Posterior cingulate gyrus (tissue), 11 donors: ENCODE data around the gene CHD6.

Experiments used
- DNase-seq, 10 donors: peaks; one replicate each; pipeline versions ENCODE4 v3.0.0 to v3.0.0-alpha.2; 2020 to 2021; ENCODE audit warnings: mixed read lengths in 3 of 10
- intact Hi-C: fragments of 100-400 bp; cut with DNase I; formaldehyde crosslinking; loops from one replicate; pipeline ENCODE4 v1.15.1; 2023

The CHD6 gene

GRCh38 chr20:41408156-41408794 is 209.9 kb downstream of the CHD6 start:
- peak in 1 of 10 donors; percentile 71 for DNase-seq
- intact Hi-C loops = no loop called here

DNA sequence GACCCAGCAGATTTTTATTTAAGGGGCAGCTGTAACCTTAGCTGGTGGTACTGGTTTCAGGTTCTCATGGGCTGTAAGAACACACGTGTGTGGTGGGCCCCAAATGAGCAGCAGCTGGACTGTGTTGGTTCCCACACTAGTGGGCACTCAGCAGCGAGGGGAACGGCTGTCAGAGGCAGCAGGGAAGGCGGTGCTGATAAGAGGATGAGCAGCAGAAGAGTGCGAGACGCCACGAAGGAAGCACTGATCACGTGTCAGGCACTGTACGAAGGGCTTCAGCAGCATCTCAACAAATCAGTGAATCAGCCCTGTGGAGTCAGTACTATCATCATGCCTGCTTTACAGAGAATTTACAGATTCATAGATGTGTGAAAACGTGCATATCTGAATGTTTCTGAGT is 210.6 kb downstream of the CHD6 start:
- peak in 4 of 10 donors; percentile 23 to 87 (median 34) for DNase-seq
- intact Hi-C loops = no loop called here

- intact Hi-C loops = no loop called here
- DNase-seq = peak in 1 of 10 donors; percentile 59
These were observed 211.2 kb downstream of the CHD6 start for GRCh38 chr20:41406896-41407444.

DNA sequence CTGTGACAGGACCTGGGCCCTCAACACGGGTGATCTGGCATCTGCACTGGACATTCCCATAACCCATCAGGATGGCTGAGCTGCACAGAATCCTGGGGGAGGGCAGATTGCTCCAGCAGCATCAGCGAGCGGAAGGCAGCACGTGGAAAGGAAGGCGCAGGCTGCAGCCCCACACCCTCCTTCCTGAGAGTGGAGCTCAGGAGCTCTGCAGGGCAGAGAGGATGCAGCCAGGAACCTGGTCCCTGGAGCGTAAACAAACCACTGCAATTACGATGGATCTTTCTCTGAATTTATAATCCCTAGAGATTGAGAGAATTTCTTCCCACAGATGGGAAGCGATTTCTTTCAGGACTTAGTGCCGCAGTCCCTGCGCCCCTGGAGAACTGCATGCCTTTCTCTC is 211.8 kb downstream of the CHD6 start:
- intact Hi-C loops = no loop called here
- DNase-seq = no peak

DNA sequence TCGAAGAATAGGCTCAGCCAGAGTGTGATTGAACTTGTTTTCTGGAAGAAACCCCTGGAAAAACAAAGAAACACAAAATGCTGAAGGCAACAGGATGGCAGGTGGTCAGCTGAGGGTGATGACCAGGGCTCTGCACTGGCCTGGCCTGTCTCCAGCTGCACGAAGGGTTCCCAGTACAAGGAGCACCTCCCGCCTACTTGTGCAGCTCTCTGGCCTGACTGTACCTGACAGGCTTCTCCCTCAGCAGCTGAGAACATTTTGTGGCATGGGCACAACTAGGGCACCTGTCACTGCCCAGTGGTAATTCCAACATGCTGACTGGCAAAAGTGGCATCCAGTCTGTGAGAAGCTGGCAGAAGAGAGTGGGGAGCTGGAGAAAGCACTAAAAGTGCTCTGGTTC is 212.7 kb downstream of the CHD6 start:
- DNase-seq = no peak
- intact Hi-C loops = no loop called here

GRCh38 chr20:41403604-41404003 is 214.6 kb downstream of the CHD6 start:
- DNase-seq = no peak
- intact Hi-C loops = no loop called here

DNA sequence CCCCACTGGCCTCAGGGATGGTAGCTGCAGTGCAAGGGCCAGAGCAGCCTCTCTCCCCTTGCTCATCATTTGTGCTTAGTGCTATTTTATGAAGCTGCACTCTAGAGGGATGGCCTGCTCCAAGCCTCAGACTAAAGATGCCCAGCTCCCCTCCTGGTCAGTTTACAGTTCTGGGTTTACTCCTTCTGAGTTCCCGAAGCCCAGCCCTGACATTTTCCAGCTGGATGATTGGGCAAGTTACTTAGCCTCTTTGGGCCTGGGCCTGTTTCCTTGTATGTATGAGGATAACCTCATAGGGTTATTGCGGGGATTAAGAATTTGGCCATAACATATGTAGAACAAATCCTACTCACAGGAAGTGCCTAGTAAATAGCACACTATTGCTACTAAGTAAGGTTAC is 219.8 kb downstream of the CHD6 start:
- intact Hi-C loops = no loop called here
- DNase-seq = no peak

DNA sequence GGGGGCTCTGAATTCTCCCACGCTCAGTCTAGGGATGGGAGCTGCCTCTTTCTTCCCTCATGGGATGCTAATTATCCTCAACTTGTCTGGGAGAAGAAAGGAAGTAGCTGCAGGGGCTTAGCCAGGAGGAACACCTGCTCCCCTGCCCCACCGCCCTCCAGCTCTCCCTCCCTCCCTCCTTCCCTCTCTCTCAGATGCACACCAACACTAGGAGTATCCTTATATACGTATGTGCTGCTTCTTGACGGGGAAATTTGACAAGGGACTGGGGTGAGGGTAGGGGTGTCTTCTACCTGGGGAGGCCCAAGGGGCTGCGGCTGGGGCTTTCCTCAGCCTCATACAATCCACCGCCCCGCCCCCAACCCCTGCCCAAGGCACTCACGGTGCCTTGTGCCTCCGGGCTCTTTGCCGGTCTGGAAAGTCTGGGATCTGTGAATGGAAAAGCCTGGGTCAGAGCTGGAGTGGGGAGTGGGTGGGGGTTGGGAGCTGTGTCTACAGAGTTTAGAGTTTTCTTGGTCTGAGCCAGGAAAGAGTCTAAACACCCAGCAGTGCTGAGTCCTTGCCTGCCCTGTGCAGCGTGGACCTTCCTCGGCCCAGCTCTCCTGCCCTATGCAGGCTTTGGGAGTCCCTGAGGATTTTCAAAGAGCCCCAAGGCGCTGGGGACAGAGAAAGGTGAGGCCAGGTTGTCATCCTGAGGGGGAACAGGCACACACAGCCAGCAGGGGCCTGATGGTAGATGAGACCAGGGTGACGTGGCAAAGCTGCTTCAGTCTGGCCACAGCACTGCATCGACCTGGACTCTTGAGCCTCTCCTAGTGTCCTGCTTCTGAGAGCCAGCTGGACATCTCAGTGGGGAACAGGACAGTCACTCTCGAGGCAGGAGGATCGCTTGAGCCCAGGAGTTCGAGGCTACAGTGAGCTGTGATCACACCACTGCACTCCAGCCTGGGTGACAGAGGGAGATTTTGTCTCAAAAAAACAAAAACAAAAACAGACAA is 222.2 kb downstream of the CHD6 start:
- intact Hi-C loops = no loop called here
- peak in 1 of 10 donors; percentile 66 for DNase-seq

DNA sequence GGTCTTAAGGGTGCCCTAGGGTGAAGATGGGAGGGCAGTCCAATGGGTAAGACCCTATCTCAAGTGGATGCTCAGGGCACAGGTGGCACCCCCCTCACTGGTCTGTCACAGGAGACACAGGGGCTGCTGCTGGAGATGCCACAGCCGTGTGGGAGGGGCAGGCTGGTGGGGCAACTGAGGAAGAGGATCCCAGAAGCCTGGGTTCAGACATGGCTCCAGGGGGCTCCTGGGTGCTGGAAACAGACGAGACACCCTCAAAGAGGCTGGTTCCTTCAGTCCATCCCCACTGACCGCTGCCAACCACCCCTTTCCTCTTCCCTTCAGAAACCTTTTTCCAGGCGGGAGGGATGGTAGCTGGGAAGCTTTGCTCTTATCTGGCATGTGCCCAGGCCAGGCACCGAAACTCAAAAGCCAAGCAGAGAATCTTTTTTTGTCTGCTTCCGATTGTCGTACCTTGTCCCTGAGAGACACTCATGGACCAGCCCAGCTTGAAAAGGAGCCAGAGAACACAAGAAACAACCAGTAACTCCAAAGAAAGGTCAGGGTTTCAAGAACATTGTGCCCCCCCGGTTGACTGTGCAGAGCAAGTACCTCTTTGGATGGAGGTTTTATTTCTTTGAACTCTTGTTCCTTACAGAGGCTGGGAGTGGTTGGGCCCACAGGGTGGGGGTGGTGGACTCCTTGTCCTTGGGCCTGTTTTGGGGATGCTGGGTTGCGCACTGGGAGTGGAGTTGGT is 223.1 kb downstream of the CHD6 start:
- intact Hi-C loops = no loop called here
- peak in 4 of 10 donors; percentile 23 to 85 (median 66) for DNase-seq

DNA sequence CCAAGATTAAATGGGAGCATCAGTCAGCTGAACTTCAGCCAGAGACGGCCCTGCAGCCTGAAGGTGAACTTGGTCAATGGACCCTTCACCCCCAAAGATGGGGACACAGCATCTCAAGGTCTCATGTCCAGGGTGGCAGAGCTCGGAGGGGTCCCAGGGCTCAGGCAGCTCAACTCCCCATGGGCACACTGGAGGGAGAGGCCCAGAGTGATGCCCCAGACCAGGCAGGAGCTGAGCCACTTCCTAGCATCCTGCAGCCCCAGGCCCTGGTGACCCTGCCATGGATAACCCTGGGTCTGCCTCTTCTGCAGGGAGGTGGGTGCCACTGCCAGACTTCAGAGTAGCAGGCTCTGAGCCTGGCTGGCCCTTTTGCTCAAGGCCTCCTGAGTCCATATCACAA is 224.1 kb downstream of the CHD6 start:
- peak in 1 of 10 donors; percentile 64 for DNase-seq

GRCh38 chr20:41393705-41394066 is 224.5 kb downstream of the CHD6 start:
- intact Hi-C loops = no loop called here
- DNase-seq = peak in 8 of 10 donors; percentile 57 to 92 (median 64)

More for the DNA sequence above, 224.1 kb downstream of the CHD6 start:
- intact Hi-C loops = no loop called here

- peak in 8 of 10 donors; percentile 21 to 86 (median 45) for DNase-seq
- intact Hi-C loops = no loop called here
These were observed 225.1 kb downstream of the CHD6 start for GRCh38 chr20:41392871-41393704.

DNA sequence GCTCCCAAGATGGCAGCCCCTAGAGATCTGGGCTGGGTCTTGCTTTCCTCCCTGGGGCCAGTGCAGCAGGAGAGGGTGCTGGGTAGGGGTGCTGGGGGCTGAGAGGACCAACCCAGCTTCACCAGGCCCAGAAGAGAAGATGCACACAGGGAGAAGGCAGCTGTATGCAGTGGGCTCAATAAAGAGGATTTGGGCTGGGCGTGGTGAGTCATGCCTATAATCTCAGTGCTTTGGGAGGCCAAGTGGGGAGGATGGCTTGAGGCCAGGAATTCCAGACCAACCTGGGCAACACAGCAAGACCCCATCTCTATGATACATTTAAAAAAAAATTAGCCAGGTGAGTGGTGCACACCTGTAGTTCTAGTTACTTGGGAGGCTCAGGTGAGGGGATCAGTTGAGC is 225.9 kb downstream of the CHD6 start:
- intact Hi-C loops = no loop called here
- DNase-seq = peak in 1 of 10 donors; percentile 61

DNA sequence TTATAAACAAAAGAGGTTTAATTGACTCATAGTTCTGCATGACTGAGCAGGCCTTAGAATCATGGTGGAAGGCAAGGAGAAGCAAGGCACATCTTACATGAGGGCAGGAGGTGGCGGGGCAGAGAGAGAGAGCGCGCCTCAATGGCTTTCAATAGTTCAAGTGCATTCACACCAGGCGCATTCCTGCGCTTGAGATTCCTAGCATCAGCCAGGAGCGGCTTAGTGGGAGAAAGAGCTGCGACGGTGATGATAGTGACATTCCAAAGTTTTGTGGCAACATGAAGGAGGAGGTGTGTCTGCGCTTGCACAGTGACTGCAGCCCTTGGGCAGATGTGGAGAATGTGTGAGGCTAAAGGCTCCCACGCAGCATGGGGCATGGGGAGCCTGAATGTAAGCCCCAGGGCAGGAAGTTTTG is 226.6 kb downstream of the CHD6 start:
- DNase-seq = no peak
- intact Hi-C loops = no loop called here

DNA sequence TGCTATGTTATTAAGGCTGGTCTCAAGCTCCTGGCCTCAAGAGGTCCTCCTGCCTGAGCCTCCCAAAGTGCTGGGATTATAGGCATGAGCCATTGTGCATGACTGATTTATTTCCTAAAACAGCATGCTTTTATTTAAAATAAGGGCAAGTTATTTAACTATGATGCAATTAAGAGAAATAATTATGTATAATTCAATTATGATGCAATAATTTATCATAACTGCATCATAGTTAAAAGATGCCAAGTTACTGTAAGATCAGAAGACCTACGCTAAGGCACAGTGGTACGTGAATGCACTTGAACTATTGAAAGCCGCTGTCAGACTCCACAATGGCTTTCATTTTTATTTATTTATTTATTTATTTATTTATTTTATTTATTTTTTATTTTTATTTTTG is 227.3 kb downstream of the CHD6 start:
- DNase-seq = no peak
- intact Hi-C loops = no loop called here

DNA sequence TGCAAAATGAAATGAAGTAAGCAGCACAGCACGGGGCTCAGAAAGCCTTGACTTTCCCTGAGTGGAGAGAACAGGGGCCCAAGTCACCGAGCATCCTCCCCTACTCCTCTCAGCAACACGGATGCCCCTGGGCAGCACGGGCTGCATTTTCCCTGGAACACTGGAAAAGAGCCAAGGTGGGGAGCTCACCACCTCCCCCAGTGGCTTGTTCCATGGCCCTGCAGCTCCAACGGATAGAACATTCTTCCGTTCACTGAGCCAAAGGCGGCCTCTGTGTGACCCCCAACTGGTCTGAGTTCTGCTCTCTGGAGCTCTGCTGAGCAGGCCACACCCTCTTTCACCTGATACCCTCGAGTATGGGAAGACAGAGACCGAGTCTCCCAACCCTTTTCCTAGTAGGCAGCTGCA is 230.7 kb downstream of the CHD6 start:
- intact Hi-C loops = no loop called here
- DNase-seq = peak in 2 of 10 donors; percentile 16 to 43

DNA sequence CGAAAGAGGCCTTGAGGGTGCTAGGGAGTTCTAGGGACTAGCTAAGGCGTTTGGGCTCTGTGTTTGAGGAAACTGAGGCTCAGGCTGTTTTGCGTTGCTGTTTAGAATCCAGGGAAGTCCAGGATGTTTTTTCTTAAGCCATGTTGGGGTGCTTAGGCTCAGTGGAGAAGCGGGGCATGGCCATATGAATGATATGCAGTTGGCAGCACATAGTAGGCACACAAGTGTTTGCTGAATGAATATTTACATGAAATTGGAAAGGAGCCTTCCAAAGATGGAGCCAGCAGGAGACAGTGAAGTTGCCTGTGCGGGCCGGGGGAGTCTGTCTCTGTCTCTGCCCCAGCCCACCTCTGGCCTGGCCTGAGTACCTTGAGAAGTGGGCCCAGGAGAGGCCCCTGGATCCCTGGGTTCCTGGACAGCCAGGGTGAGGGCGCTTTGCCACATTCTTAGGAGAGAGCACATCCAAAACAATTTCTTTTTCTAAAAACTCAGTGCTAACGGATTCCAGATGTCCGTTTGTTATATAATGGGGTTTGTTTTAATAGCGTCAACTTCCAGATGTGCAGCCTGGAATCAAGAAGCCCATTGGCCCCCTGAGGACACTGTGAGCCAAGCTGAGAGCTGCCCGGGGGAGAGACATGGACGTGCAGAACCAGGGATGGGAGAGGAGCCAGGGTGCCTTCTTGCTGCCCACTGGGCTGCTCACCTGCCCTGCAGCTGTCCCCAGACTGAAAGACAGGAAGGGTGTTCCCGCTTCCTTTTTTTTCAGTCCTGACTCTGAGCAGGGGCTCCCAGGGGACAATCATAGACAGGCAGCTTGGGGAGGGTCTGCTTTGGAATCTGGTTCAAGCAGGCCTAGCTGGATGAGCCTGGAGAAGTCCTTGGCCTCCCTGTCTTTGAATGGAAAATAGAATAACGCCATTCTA is 231.4 kb downstream of the CHD6 start:
- DNase-seq = peak in 2 of 10 donors; percentile 24 to 57
- intact Hi-C loops = no loop called here

DNA sequence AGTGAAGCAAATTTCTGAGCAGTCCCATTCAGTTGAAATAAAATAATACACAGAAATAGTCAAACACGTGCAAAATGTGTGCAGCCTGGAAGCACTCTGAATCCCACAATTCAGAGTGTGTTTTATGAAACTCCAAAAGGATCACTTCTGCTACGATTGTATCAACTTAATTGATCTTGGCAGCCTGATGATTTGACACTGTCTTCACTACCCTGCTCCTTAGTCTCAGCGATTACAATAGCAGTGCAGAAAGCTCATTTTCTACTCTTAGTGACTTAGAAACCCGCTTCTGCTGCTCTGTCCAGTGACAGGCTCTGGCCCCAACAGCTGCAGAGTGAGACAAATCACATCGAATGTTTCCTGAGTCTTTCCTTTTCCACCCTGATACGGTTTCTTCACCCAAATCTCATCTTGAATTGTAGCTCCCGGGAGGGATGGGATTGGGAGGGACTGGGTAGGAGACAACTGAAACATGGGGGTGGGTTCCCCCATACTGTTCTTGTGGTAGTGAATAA is 235.3 kb downstream of the CHD6 start:
- DNase-seq = peak in 1 of 10 donors; percentile 3
- intact Hi-C loops = no loop called here
